Epithelial cell of esophagus (primary cell): ENCODE measurements around the gene PLSCR1.

Source experiments
- DNase-seq: peaks from one replicate; pipeline ENCODE4 v3.0.0; 2010; ENCODE audit warnings: low read depth
- H3K4me3 ChIP-seq: 2 replicates; pipeline ENCODE4 v1.5.1; 2011; ENCODE audit warnings: mild to moderate bottlenecking, low read length, control low read depth
- CTCF ChIP-seq: IDR thresholded peaks from 2 replicates; pipeline ENCODE4 v1.5.1; 2011; ENCODE audit warnings: low read depth, mild to moderate bottlenecking, low read length, control low read depth, inconsistent platforms; ENCODE audit not compliant: insufficient read depth; ENCODE audit errors: missing control alignments

Gene PLSCR1

DNA sequence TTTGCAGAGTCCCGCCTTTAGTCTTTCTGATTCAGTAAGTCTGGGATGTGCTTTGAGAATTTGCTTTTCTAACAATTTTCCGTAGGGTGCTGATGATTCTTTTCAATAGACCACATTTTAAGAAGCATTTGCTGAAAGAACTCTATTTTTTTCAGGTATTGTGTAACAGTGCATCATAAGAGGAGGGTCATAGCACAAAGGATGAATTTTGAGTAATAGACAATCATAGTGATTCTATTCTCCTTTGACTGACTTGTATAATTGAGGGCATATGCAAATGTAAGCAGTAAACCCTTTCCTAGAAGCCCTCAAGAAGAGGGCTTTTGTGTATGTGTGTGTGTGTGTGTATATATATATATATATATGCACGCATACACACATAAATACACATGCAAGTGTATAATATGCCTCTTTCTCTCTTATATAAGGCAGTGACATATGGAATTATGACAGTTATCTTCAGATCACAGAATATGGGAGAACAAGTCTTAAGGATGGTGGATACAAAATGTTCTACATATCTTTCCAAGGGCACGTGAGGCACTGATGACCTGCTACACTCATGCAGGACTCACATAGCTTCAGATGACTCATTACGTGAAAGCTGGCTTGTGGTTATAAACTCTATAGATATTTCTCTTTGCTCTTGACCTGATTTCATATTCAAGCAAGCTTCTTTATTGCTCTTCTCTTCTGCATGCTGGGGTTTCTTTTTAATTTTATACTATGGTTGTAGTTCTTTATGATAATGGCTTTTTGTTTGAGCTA, 6.5 kb upstream of the PLSCR1 start:
- H3K4me3 ChIP-seq: no peak overlapping the region
- peak; percentile 89 for DNase-seq
- TF ChIP-seq CTCF: no peak

DNA sequence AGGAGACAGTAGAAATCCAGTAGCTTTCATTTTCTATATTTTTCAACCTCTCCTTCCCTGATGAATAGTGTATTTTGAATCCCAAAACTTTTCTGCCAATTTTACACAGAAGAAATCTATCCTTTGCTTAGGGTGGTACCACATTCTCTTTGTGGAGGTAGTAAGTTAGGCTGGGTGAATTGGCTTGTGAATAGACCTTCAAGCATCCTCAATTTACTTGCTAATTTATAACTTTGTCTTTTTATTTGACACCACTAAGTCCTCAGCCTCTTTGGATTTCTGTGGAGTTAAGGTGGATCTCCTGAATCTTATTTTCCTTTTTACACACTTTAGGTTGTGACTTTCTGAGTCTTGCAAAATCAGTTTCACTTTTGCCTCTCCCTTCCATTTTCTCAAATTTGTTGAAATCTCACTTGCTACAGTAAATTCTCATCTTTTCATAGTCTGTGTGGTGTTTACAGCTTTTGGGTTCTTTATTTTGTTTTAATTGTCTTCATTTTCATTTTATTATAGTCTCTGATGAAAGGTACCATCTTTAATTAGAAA, 5.7 kb upstream of the PLSCR1 start:
- H3K4me3 ChIP-seq: no peak overlapping the region
- TF ChIP-seq CTCF: no peak
- DNase-seq: no peak

DNA sequence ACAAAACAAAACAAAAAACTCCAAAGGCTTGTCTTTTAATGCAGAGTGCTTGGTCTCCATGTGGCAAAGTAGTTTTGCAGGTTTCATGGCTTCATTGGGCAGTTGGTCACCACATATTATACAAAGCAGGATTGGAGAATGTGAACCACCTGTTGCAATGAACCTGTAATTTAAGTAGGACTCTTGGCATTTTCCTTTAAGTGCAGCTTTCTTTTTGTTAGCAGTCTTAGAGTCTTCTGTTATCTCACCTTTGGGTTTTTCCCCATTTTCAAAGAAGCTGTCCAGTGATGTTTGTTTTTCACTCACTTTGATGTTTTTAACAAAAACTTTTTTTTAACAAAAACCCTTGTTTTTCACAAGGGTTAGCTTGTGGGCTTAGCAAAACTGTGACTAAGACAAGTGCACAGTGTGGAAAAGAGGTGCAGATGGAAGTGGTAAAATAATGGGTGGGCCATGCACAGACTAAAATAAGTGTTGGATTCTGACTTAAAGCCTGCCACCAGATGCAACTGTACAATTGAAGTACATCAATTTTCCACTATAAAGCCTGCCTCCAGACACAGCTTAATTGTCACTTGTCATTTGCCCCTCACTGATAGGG, 2.9 kb upstream of the PLSCR1 start:
- no peak overlapping the region for H3K4me3 ChIP-seq
- TF ChIP-seq CTCF: no peak
- DNase-seq: no peak

DNA sequence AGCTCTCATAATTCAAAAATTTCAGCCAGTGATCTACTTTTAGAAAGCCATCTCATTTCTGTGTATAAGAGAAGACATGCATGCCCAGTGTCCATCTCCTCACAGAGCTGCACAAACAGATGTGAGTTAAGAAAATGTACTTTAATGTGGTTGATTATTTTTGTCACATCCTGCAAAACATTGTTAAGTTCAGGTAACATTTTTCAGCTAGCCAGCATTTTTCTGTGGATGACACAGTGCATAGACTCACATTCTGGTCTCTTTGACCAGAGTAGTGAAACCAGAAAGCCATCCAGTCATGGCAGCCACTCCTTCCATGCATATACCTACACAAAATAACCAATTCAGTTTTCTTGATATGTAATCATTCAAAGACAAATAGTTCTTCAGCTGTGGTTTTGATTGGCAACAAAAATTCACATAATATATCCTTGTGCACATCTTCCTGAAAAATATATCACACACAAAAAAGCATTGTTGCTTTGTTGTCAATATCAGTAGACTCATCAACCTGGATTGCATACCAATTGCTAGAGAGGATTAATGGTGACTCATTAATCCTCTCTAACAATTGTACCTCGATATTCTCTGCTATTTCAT, 2.1 kb upstream of the PLSCR1 start:
- TF ChIP-seq CTCF: no peak
- DNase-seq: peak; percentile 45
- no peak overlapping the region for H3K4me3 ChIP-seq

- no peak for DNase-seq
- H3K4me3 ChIP-seq: peak overlapping the region; percentile 76
- no peak for TF ChIP-seq CTCF
Measured at GRCh38 chr3:146544929-146545528, 622 bp upstream of the PLSCR1 start.

- DNase-seq: peak; percentile 35
- peak overlapping the region; percentile 76 for H3K4me3 ChIP-seq
- no peak for TF ChIP-seq CTCF
Measured at GRCh38 chr3:146543461-146544001, 876 bp downstream of the PLSCR1 start.
